Spleen (tissue), 11 donors: ENCODE measurements around the gene SEBOX. TPM values are rescaled to one million over a fixed set of nuclear protein-coding genes. Genes with fewer than 3 reads are reported as not detected.

Source experiments
- DNase-seq: peaks from one replicate; pipeline ENCODE4 v3.0.0-alpha.2; 2020
- H3K27ac ChIP-seq, 8 donors: fragments of 200-600 bp; sonication (generic) in 7 of 8; 1 replicate in 4 of 8; 2 replicates in 4 of 8; pipeline versions ENCODE4 v1.5.0 to v1.8.0; 2016 to 2021; ENCODE audit warnings: inconsistent platforms in 4 of 8, mild to moderate bottlenecking in 4 of 8, moderate library complexity in 1 of 8
- H3K27me3 ChIP-seq, 7 donors: fragments of 200-600 bp; sonication (generic) in 6 of 7; replicated peaks in 1 of 7; 1 replicate in 4 of 7; 2 replicates in 3 of 7; pipeline versions ENCODE4 v1.5.0 to v1.8.0; 2016 to 2021; ENCODE audit warnings: inconsistent platforms in 3 of 7, mild to moderate bottlenecking in 1 of 7
- H3K36me3 ChIP-seq, 6 donors: fragments of 200-600 bp; sonication (generic) in 5 of 6; 1 replicate in 4 of 6; 2 replicates in 2 of 6; pipeline versions ENCODE4 v1.5.0 to v1.8.0; 2016 to 2021; ENCODE audit warnings: inconsistent platforms in 2 of 6
- H3K4me1 ChIP-seq, 6 donors: fragments of 200-600 bp; sonication (generic) in 5 of 6; 1 replicate in 3 of 6; 2 replicates in 3 of 6; pipeline versions ENCODE4 v1.5.0 to v1.8.0; 2016 to 2021; ENCODE audit warnings: inconsistent platforms in 3 of 6
- H3K4me3 ChIP-seq, 8 donors: fragments of 200-600 bp; sonication (generic) in 7 of 8; 1 replicate in 4 of 8; 2 replicates in 4 of 8; pipeline versions ENCODE4 v1.5.0 to v1.8.0; 2016 to 2021; ENCODE audit warnings: inconsistent platforms in 4 of 8, mild to moderate bottlenecking in 4 of 8, moderate library complexity in 2 of 8
- H3K9me3 ChIP-seq, 8 donors: fragments of 200-600 bp; sonication (generic) in 7 of 8; 1 replicate in 4 of 8; 2 replicates in 4 of 8; pipeline versions ENCODE4 v1.5.0 to v1.8.0; 2016 to 2021; ENCODE audit warnings: inconsistent platforms in 4 of 8
- CTCF ChIP-seq, 11 experiments: fragments of 200-600 bp in 7 of 11; fragments of 450-650 bp in 4 of 11; sonication (generic) in 4 of 11; IDR thresholded peaks in 8 of 11; conservative IDR thresholded peaks in 3 of 11; 1 replicate in 7 of 11; 2 replicates in 4 of 11; pipeline versions ENCODE4 v1.4.0 to v1.8.0; 2016 to 2021; ENCODE audit warnings: antibody characterized with exemption in 11 of 11, inconsistent platforms in 4 of 11, mild to moderate bottlenecking in 1 of 11
- POLR2A ChIP-seq, 3 donors: fragments of 450-650 bp; IDR thresholded peaks; one replicate each; pipeline ENCODE4 v1.5.1; 2017; ENCODE audit warnings: antibody characterized with exemption in 3 of 3, mild to moderate bottlenecking in 1 of 3
- POLR2AphosphoS5 ChIP-seq, 3 donors: sonication (generic); formaldehyde crosslinking; IDR thresholded peaks; one replicate each; pipeline ENCODE4 v1.5.1; 2017; ENCODE audit warnings: antibody characterized with exemption in 3 of 3
- WGBS, 5 donors: extraction: QIAGEN DNeasy Blood & Tissue Kit in 3 of 5; methylation state at CpG; one replicate each; pipeline versions ENCODE4 v1.1.5 to v1.1.7; 2013 to 2018; 5-methylcytosine and 5-hydroxymethylcytosine counted together
- intact Hi-C: fragments of 100-400 bp; cut with DNase I; formaldehyde crosslinking; loops from one replicate; pipeline ENCODE4 v1.15.0; 2023; ENCODE audit warnings: low total_unique reads
- microRNA-seq, 3 donors: library from miRNA; unstranded; fragments of <30 nt; microRNA quantifications; one replicate each; pipeline versions ENCODE4 to v1.1.0, GENCODE V29; 2019 to 2020
- polyA plus RNA-seq, 3 donors: library from polyadenylated mRNA; stranded (reverse); fragments of 200-250 nt; gene quantifications; one replicate each; pipeline ENCODE4 v1.2.1, GENCODE V29; 2013
- total RNA-seq, 7 donors: library from RNA; depleted of rRNA in 3 of 7; stranded (reverse); fragments of >200 nt in 3 of 7; fragmentation: NEBNext Ultra II Directional in 4 of 7; extraction: Animal tissue kit (Norgen Biotek cat#: 25700) in 4 of 7; gene quantifications; one replicate each; pipeline versions ENCODE4 v1.1.0 to v1.2.1, GENCODE V29; 2016 to 2021
- donor health status: healthy with polysubstance abuse.
- donor health status: DM: no; HTN: no; CAD: no; lungs with moderate emphysema.
- donor health status: DM: no; HTN: no; CAD: no.
- donor health status: Bipolar disorder and iron deficiency.
- donor health status: healthy.
- donor health status: DM: no; HTN: no; CAD: no.
- donor health status: DM: yes; HTN: yes; CAD: no.

SEBOX gene
- total and polyA plus RNA-seq, 10 donors, result not detected

DNA sequence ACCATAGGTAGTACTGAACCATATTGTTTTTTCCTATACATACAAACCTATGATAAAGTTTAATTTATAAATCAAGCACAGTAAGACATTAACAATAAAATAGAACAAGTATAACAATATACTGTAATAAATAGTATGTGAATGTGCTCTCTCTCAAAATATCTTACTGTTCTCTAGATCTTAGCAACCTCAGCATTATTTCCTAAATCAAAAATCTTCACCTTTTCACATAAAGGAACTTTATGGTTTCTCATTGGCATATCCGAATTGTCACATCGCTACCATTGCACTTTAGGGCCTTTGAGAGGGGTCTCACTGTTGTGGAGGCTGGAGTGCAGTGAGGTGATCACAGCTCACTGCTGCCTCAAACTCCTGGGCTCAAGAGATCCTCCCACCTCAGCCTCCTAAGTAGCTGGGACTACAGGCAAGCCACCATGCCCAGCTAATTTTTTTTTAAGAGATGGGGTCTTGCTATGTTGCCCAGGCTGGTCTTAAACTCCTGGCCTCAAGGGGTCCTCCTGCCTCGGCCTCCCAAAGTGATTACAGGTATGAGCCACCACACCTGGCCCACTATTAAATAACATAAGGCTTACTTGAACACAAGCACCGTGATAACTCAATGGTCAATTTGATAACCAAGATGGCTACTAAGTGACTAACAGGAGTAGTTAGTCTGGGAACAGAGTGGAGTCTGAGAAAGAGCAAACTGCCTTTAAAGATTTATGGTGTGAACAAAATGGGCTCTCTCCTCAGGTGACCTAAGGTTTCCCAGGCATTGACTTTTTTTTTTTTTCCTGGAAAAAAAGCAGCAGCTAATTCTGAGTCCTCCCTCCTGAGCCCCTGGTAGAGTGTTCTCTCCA lies 48.9 kb downstream of the SEBOX start:
- TF ChIP-seq CTCF (IDR thresholded peaks at IDR 0.05 in 8 of 11, conservative IDR thresholded peaks at IDR 0.05 in 3 of 11), result no peak
- no peak for TF ChIP-seq POLR2AphosphoS5 (IDR thresholded peaks at IDR 0.05)
- TF ChIP-seq POLR2A (IDR thresholded peaks at IDR 0.05), result no peak
- H3K27me3 ChIP-seq, result peaks cover 0 to 4% (median 0%) of the 10 kb centered on the region in 7 donors
- intact Hi-C loops, result no loop called here
- H3K36me3 ChIP-seq, result no peaks in the 10 kb centered on the region
- 93 to 96% (median 94%) methylated on average over 4 of the region's 4 CpGs for WGBS, 5 donors
- no peaks in the 10 kb centered on the region for H3K9me3 ChIP-seq
- DNase-seq, result no peak
- no peak overlapping the region for H3K27ac ChIP-seq
- H3K4me1 ChIP-seq, result peaks cover 11 to 27% (median 21%) of the 10 kb centered on the region in 6 donors
- H3K4me3 ChIP-seq, result no peak overlapping the region

- no peaks in the 10 kb centered on the region for H3K9me3 ChIP-seq
- WGBS, 5 donors, result 84 to 96% (median 89%) methylated on average over 2 of the region's 2 CpGs
- H3K4me3 ChIP-seq, result no peak overlapping the region
- DNase-seq, result no peak
- H3K27me3 ChIP-seq, result peaks cover 0 to 4% (median 0%) of the 10 kb centered on the region in 7 donors
- H3K36me3 ChIP-seq, result no peaks in the 10 kb centered on the region
- TF ChIP-seq POLR2A (IDR thresholded peaks at IDR 0.05) (no peak), CTCF (IDR thresholded peaks at IDR 0.05 in 8 of 11, conservative IDR thresholded peaks at IDR 0.05 in 3 of 11) (no peak), POLR2AphosphoS5 (IDR thresholded peaks at IDR 0.05) (no peak)
- H3K4me1 ChIP-seq, result peaks cover 6 to 12% (median 9%) of the 10 kb centered on the region in 6 donors
- H3K27ac ChIP-seq, result no peak overlapping the region
- intact Hi-C loops, result no loop called here
These were observed 51.2 kb downstream of the SEBOX start for GRCh38 chr17:28313841-28314240.

Small RNA genes lying within 50 kb of the gene (microRNA-seq; reads per million reads assigned to microRNA genes)
- gene MIR4723, result 0.85 to 4.0 (median 2.1) reads per million in 3 donors

Other genes with a start within 250 kb of the SEBOX start
- gene TMEM97, start 46.0 kb downstream of the SEBOX start, total RNA-seq, result 1 to 10 TPM; 3.1 to 7.3 (median 5.8) TPM
- 1 to 10 TPM; 1.5 to 3.2 (median 2.0) TPM for gene TMEM97, start 46.0 kb downstream of the SEBOX start, polyA plus RNA-seq
- 10 to 100 TPM; 28.4 to 52.2 (median 31.1) TPM for gene IFT20, start 29.7 kb downstream of the SEBOX start, total RNA-seq
- gene IFT20, start 29.7 kb downstream of the SEBOX start, polyA plus RNA-seq, result 10 to 100 TPM; 46.8 to 52.8 (median 52.1) TPM
- 100 to 1,000 TPM in 4 of 7 donors, 10 to 100 TPM in 3; 83.8 to 154 (median 108) TPM for gene TNFAIP1, start 29.4 kb downstream of the SEBOX start, total RNA-seq
- gene TNFAIP1, start 29.4 kb downstream of the SEBOX start, polyA plus RNA-seq, result 10 to 100 TPM; 15.2 to 34.2 (median 16.3) TPM
- gene POLDIP2, start 7.7 kb downstream of the SEBOX start, total RNA-seq, result 10 to 100 TPM; 45.6 to 62.6 (median 49.0) TPM
- gene POLDIP2, start 7.7 kb downstream of the SEBOX start, polyA plus RNA-seq, result 10 to 100 TPM; 27.8 to 47.1 (median 38.7) TPM
- gene VTN, start 5.1 kb upstream of the SEBOX start, total RNA-seq, result 1 to 10 TPM in 4 of 7 donors, under 1 TPM in 3; 0.84 to 4.0 (median 1.7) TPM
- gene VTN, start 5.1 kb upstream of the SEBOX start, polyA plus RNA-seq, result 1 to 10 TPM; 1.2 to 1.8 (median 1.4) TPM
- 10 to 100 TPM; 25.9 to 48.7 (median 39.9) TPM for gene SARM1, start 6.5 kb upstream of the SEBOX start, total RNA-seq
- gene SARM1, start 6.5 kb upstream of the SEBOX start, polyA plus RNA-seq, result 10 to 100 TPM in 1 of 3 donors, 1 to 10 TPM in 2; 4.7 to 17.1 (median 6.3) TPM
- 10 to 100 TPM; 18.9 to 28.9 (median 24.6) TPM for gene SLC46A1, start 41.0 kb upstream of the SEBOX start, total RNA-seq
- 1 to 10 TPM; 2.1 to 4.8 (median 2.3) TPM for gene SLC46A1, start 41.0 kb upstream of the SEBOX start, polyA plus RNA-seq
- gene SLC13A2, start 108.4 kb upstream of the SEBOX start, total RNA-seq, result not detected
- under 1 TPM in 1 of 3 donors, not detected in 2; 0.03 TPM for gene SLC13A2, start 108.4 kb upstream of the SEBOX start, polyA plus RNA-seq
- not detected for gene FOXN1, start 141.1 kb upstream of the SEBOX start, total RNA-seq
- gene FOXN1, start 141.1 kb upstream of the SEBOX start, polyA plus RNA-seq, result not detected
- gene UNC119, start 187.4 kb upstream of the SEBOX start, total RNA-seq, result 10 to 100 TPM; 41.5 to 76.0 (median 65.7) TPM
- gene UNC119, start 187.4 kb upstream of the SEBOX start, polyA plus RNA-seq, result 10 to 100 TPM; 52.9 to 68.6 (median 59.1) TPM
- 10 to 100 TPM; 43.7 to 77.6 (median 56.4) TPM for gene PIGS, start 206.3 kb upstream of the SEBOX start, total RNA-seq
- gene PIGS, start 206.3 kb upstream of the SEBOX start, polyA plus RNA-seq, result 10 to 100 TPM; 13.3 to 21.4 (median 17.6) TPM
- gene ALDOC, start 211.7 kb upstream of the SEBOX start, total RNA-seq, result 10 to 100 TPM; 18.1 to 64.4 (median 40.3) TPM
- gene ALDOC, start 211.7 kb upstream of the SEBOX start, polyA plus RNA-seq, result 10 to 100 TPM; 16.9 to 24.8 (median 19.1) TPM
- 10 to 100 TPM in 5 of 7 donors, 1 to 10 TPM in 2; 6.2 to 19.7 (median 14.3) TPM for gene SPAG5, start 233.8 kb upstream of the SEBOX start, total RNA-seq
- gene SPAG5, start 233.8 kb upstream of the SEBOX start, polyA plus RNA-seq, result 10 to 100 TPM in 2 of 3 donors, 1 to 10 TPM in 1; 9.6 to 18.0 (median 14.9) TPM
- 10 to 100 TPM; 11.6 to 30.9 (median 19.3) TPM for gene RSKR, start 249.0 kb upstream of the SEBOX start, total RNA-seq
- 1 to 10 TPM; 2.1 to 4.5 (median 2.8) TPM for gene RSKR, start 249.0 kb upstream of the SEBOX start, polyA plus RNA-seq